ENCODE results near the gene MPRIP. TPM values are rescaled to one million over a fixed set of nuclear protein-coding genes. Genes with fewer than 3 reads are reported as not detected.

MPRIP gene
- total RNA-seq, 2 donors from 2014 or later = 204 to 207 TPM

GRCh38 chr17:17019891-17020456, 22.3 kb upstream of the MPRIP start:
- peak overlapping the region; percentile 68 for H3K27ac Mint-ChIP-seq

GRCh38 chr17:17020821-17021193, 21.4 kb upstream of the MPRIP start:
- no peaks in the 10 kb centered on the region for H3K36me3 Mint-ChIP-seq (ENCODE audit: low read depth)
- peaks cover 20% of the 10 kb centered on the region for H3K4me1 Mint-ChIP-seq
- H3K4me3 Mint-ChIP-seq = no peak overlapping the region
- H3K27ac Mint-ChIP-seq = no peak overlapping the region
- no peak for ATAC-seq (replicated peaks)
- H3K27me3 Mint-ChIP-seq = no peaks in the 10 kb centered on the region
- H3K9me3 Mint-ChIP-seq = no peaks in the 10 kb centered on the region

More at GRCh38 chr17:17019891-17020456, 22.3 kb upstream of the MPRIP start:
- Mint-ChIP-seq H3K4me1 (peaks cover 29% of the 10 kb centered on the region), H3K27me3 (no peaks in the 10 kb centered on the region), H3K36me3 (ENCODE audit: low read depth) (no peaks in the 10 kb centered on the region), H3K4me3 (no peak overlapping the region), H3K9me3 (no peaks in the 10 kb centered on the region)
- ATAC-seq (replicated peaks) = no peak

GRCh38 chr17:17021194-17021863, 20.9 kb upstream of the MPRIP start:
- no peaks in the 10 kb centered on the region for H3K36me3 Mint-ChIP-seq (ENCODE audit: low read depth)
- no peaks in the 10 kb centered on the region for H3K27me3 Mint-ChIP-seq
- ATAC-seq (replicated peaks) = no peak
- H3K27ac Mint-ChIP-seq = no peak overlapping the region
- no peak overlapping the region for H3K4me3 Mint-ChIP-seq
- H3K9me3 Mint-ChIP-seq = no peaks in the 10 kb centered on the region
- peaks cover 15% of the 10 kb centered on the region for H3K4me1 Mint-ChIP-seq

- Mint-ChIP-seq H3K4me3 (no peak overlapping the region), H3K9me3 (no peaks in the 10 kb centered on the region), H3K27ac (no peak overlapping the region), H3K4me1 (peaks cover 8% of the 10 kb centered on the region), H3K36me3 (ENCODE audit: low read depth) (no peaks in the 10 kb centered on the region), H3K27me3 (no peaks in the 10 kb centered on the region)
- no peak for ATAC-seq (replicated peaks)
Observed at GRCh38 chr17:17022011-17022410, 20.2 kb upstream of the MPRIP start.

- no peak for ATAC-seq (replicated peaks)
- Mint-ChIP-seq H3K27ac (no peak overlapping the region), H3K4me3 (no peak overlapping the region), H3K36me3 (ENCODE audit: low read depth) (no peaks in the 10 kb centered on the region), H3K9me3 (no peaks in the 10 kb centered on the region), H3K27me3 (no peaks in the 10 kb centered on the region), H3K4me1 (peaks cover 5% of the 10 kb centered on the region)
Observed at GRCh38 chr17:17022456-17022855, 19.8 kb upstream of the MPRIP start.

GRCh38 chr17:17024778-17025300, 17.4 kb upstream of the MPRIP start:
- no peaks in the 10 kb centered on the region for H3K4me1 Mint-ChIP-seq
- H3K27me3 Mint-ChIP-seq = no peaks in the 10 kb centered on the region
- H3K27ac Mint-ChIP-seq = no peak overlapping the region
- no peak overlapping the region for H3K4me3 Mint-ChIP-seq
- H3K36me3 Mint-ChIP-seq (ENCODE audit: low read depth) = no peaks in the 10 kb centered on the region
- no peaks in the 10 kb centered on the region for H3K9me3 Mint-ChIP-seq
- ATAC-seq (replicated peaks) = no peak

GRCh38 chr17:17025621-17026020, 16.6 kb upstream of the MPRIP start:
- ATAC-seq (replicated peaks) = no peak
- H3K9me3 Mint-ChIP-seq = no peaks in the 10 kb centered on the region
- no peaks in the 10 kb centered on the region for H3K27me3 Mint-ChIP-seq
- no peaks in the 10 kb centered on the region for H3K4me1 Mint-ChIP-seq
- H3K27ac Mint-ChIP-seq = no peak overlapping the region
- H3K4me3 Mint-ChIP-seq = no peak overlapping the region
- H3K36me3 Mint-ChIP-seq (ENCODE audit: low read depth) = no peaks in the 10 kb centered on the region

- H3K36me3 Mint-ChIP-seq (ENCODE audit: low read depth) = no peaks in the 10 kb centered on the region
- H3K4me3 Mint-ChIP-seq = no peak overlapping the region
- no peaks in the 10 kb centered on the region for H3K27me3 Mint-ChIP-seq
- no peak for ATAC-seq (replicated peaks)
- H3K4me1 Mint-ChIP-seq = no peaks in the 10 kb centered on the region
- H3K9me3 Mint-ChIP-seq = no peaks in the 10 kb centered on the region
- H3K27ac Mint-ChIP-seq = no peak overlapping the region
Observed at GRCh38 chr17:17026163-17026562, 16.1 kb upstream of the MPRIP start.

GRCh38 chr17:17027442-17028058, 14.7 kb upstream of the MPRIP start:
- Mint-ChIP-seq H3K4me1 (no peaks in the 10 kb centered on the region), H3K9me3 (no peaks in the 10 kb centered on the region), H3K27me3 (no peaks in the 10 kb centered on the region), H3K27ac (no peak overlapping the region), H3K36me3 (ENCODE audit: low read depth) (no peaks in the 10 kb centered on the region), H3K4me3 (no peak overlapping the region)
- no peak for ATAC-seq (replicated peaks)

GRCh38 chr17:17028059-17028877, 14.0 kb upstream of the MPRIP start:
- no peaks in the 10 kb centered on the region for H3K4me1 Mint-ChIP-seq
- no peaks in the 10 kb centered on the region for H3K27me3 Mint-ChIP-seq
- no peak for ATAC-seq (replicated peaks)
- H3K27ac Mint-ChIP-seq = no peak overlapping the region
- H3K9me3 Mint-ChIP-seq = no peaks in the 10 kb centered on the region
- no peak overlapping the region for H3K4me3 Mint-ChIP-seq
- no peaks in the 10 kb centered on the region for H3K36me3 Mint-ChIP-seq (ENCODE audit: low read depth)

GRCh38 chr17:17028878-17029535, 13.2 kb upstream of the MPRIP start:
- Mint-ChIP-seq H3K36me3 (ENCODE audit: low read depth) (no peaks in the 10 kb centered on the region), H3K27me3 (no peaks in the 10 kb centered on the region), H3K9me3 (no peaks in the 10 kb centered on the region), H3K27ac (no peak overlapping the region), H3K4me3 (no peak overlapping the region), H3K4me1 (no peaks in the 10 kb centered on the region)
- no peak for ATAC-seq (replicated peaks)

- H3K27me3 Mint-ChIP-seq = no peaks in the 10 kb centered on the region
- ATAC-seq (replicated peaks) = no peak
- peak overlapping the region; percentile 26 for H3K27ac Mint-ChIP-seq
Observed at GRCh38 chr17:17029938-17030337, 12.3 kb upstream of the MPRIP start.

GRCh38 chr17:17030515-17031211, 11.6 kb upstream of the MPRIP start:
- no peak overlapping the region for H3K27ac Mint-ChIP-seq
- no peak for ATAC-seq (replicated peaks)
- no peaks in the 10 kb centered on the region for H3K36me3 Mint-ChIP-seq (ENCODE audit: low read depth)
- no peak overlapping the region for H3K4me3 Mint-ChIP-seq
- H3K27me3 Mint-ChIP-seq = no peaks in the 10 kb centered on the region
- H3K9me3 Mint-ChIP-seq = no peaks in the 10 kb centered on the region
- H3K4me1 Mint-ChIP-seq = no peaks in the 10 kb centered on the region

More at GRCh38 chr17:17029938-17030337, 12.3 kb upstream of the MPRIP start:
- Mint-ChIP-seq H3K9me3 (no peaks in the 10 kb centered on the region), H3K4me3 (no peak overlapping the region), H3K4me1 (no peaks in the 10 kb centered on the region), H3K36me3 (ENCODE audit: low read depth) (no peaks in the 10 kb centered on the region)

Data from activated T-helper 17 cell treated with anti-CD3 and anti-CD28 coated beads, Interleukin-2, amount 50 U/mL, for 72 hours (primary cell).